ENCODE data around the gene TRAPPC8. TPM values are rescaled to one million over a fixed set of nuclear protein-coding genes. Genes with fewer than 3 reads are reported as not detected.

Gene TRAPPC8
- total RNA-seq, result 45.4 TPM
- polyA plus RNA-seq, result 10 to 100 TPM; 15.5 to 22.9 (median 20.7) TPM

GRCh38 chr18:31942999-31943877 lies at the start of gene TRAPPC8:
TSS of gene TRAPPC8 (minus strand) at chr18:31943128. CDS start at chr18:31942764, 364 bp downstream.
- Mint-ChIP-seq H3K27ac (peak within 1 kb of the TSS; percentile 98 to 100 (median 99)), H3K4me3 (peak within 1 kb of the TSS; percentile 98 to 100 (median 100)), H3K27me3 (peaks cover 4% of the 10 kb centered on the region), H3K9me3 (peaks cover 0 to 2% (median 0%) of the 10 kb centered on the region in 7 donors), H3K4me1 (peaks cover 33 to 58% (median 41%) of the 10 kb centered on the region in 4 donors), H3K36me3 (no peaks in the 10 kb centered on the region)
- Histone ChIP-seq H3K4me3 (ENCODE audit: low read depth, low read length) (peak within 1 kb of the TSS; percentile 99), H3K4me1 (ENCODE audit: control insufficient read depth, insufficient read depth, low read length, poor library complexity, severe bottlenecking) (peaks cover 50% of the 10 kb centered on the region), H3K27ac (ENCODE audit: insufficient read depth, low read length, poor library complexity, severe bottlenecking) (peak within 1 kb of the TSS; percentile 98), H3K36me3 (ENCODE audit: control insufficient read depth, insufficient read depth, low read length) (peaks cover 3% of the 10 kb centered on the region), H3K27me3 (ENCODE audit: control insufficient read depth, insufficient read depth, low read length) (no peaks in the 10 kb centered on the region), H3K9me3 (ENCODE audit: control insufficient read depth in 2 of 2, low read length in 2 of 2) (no peaks in the 10 kb centered on the region)
- ATAC-seq (ENCODE audit: low read depth in 2 of 2), result peak; percentile 89 to 92
- peak; percentile 89 to 97 (median 91) for DNase-seq

- Mint-ChIP-seq H3K27me3 (no peaks in the 10 kb centered on the region), H3K27ac (no peak overlapping the region), H3K36me3 (no peaks in the 10 kb centered on the region), H3K9me3 (peaks cover 0 to 2% (median 0%) of the 10 kb centered on the region in 7 donors), H3K4me3 (no peak overlapping the region), H3K4me1 (peaks cover 0 to 5% (median 0%) of the 10 kb centered on the region in 4 donors)
- Histone ChIP-seq H3K36me3 (ENCODE audit: control insufficient read depth, insufficient read depth, low read length) (no peaks in the 10 kb centered on the region), H3K27me3 (ENCODE audit: control insufficient read depth, insufficient read depth, low read length) (no peaks in the 10 kb centered on the region), H3K4me3 (ENCODE audit: low read depth, low read length) (no peak overlapping the region), H3K9me3 (ENCODE audit: control insufficient read depth in 2 of 2, low read length in 2 of 2) (no peaks in the 10 kb centered on the region), H3K4me1 (ENCODE audit: control insufficient read depth, insufficient read depth, low read length, poor library complexity, severe bottlenecking) (no peaks in the 10 kb centered on the region), H3K27ac (ENCODE audit: insufficient read depth, low read length, poor library complexity, severe bottlenecking) (no peak overlapping the region)
- no peak for DNase-seq
- no peak for ATAC-seq (ENCODE audit: low read depth in 2 of 2)
Measured at GRCh38 chr18:31990823-31991222, 47.9 kb upstream of the TRAPPC8 start.

- H3K4me3 ChIP-seq (ENCODE audit: low read depth, low read length), result peak overlapping the region; percentile 2
- H3K36me3 ChIP-seq (ENCODE audit: control insufficient read depth, insufficient read depth, low read length), result no peaks in the 10 kb centered on the region
- no peak overlapping the region for H3K27ac ChIP-seq (ENCODE audit: insufficient read depth, low read length, poor library complexity, severe bottlenecking)
- Mint-ChIP-seq H3K36me3 (no peaks in the 10 kb centered on the region), H3K9me3 (peaks cover 0 to 6% (median under 1%) of the 10 kb centered on the region in 7 donors), H3K4me3 (peak overlapping the region in 2 of 4 donors; percentile 10 to 43), H3K4me1 (peaks cover 11 to 27% (median 19%) of the 10 kb centered on the region in 4 donors), H3K27ac (peak overlapping the region in 1 of 3 donors; percentile 7), H3K27me3 (peaks cover 4% of the 10 kb centered on the region)
- peaks cover 15% of the 10 kb centered on the region for H3K4me1 ChIP-seq (ENCODE audit: control insufficient read depth, insufficient read depth, low read length, poor library complexity, severe bottlenecking)
- H3K27me3 ChIP-seq (ENCODE audit: control insufficient read depth, insufficient read depth, low read length), result no peaks in the 10 kb centered on the region
- DNase-seq (peak in 2 of 3 donors; percentile 29 to 59), ATAC-seq (ENCODE audit: low read depth in 2 of 2) (no peak)
- H3K9me3 ChIP-seq (ENCODE audit: control insufficient read depth in 2 of 2, low read length in 2 of 2), result peaks cover 3% of the 10 kb centered on the region in 2 experiments
Measured at GRCh38 chr18:31983976-31984375, 41.0 kb upstream of the TRAPPC8 start.

GRCh38 chr18:31983020-31983419 lies 40.1 kb upstream of the TRAPPC8 start:
- Mint-ChIP-seq H3K4me3 (no peak overlapping the region), H3K9me3 (peaks cover 0 to 12% (median 3%) of the 10 kb centered on the region in 7 donors), H3K36me3 (no peaks in the 10 kb centered on the region), H3K27ac (peak overlapping the region in 2 of 3 donors; percentile 26 to 49), H3K4me1 (peaks cover 11 to 27% (median 19%) of the 10 kb centered on the region in 4 donors), H3K27me3 (peaks cover 4% of the 10 kb centered on the region)
- no peaks in the 10 kb centered on the region for H3K27me3 ChIP-seq (ENCODE audit: control insufficient read depth, insufficient read depth, low read length)
- peaks cover 5 to 13% of the 10 kb centered on the region in 2 experiments for H3K9me3 ChIP-seq (ENCODE audit: control insufficient read depth in 2 of 2, low read length in 2 of 2)
- ATAC-seq (ENCODE audit: low read depth in 2 of 2) (no peak), DNase-seq (no peak)
- H3K36me3 ChIP-seq (ENCODE audit: control insufficient read depth, insufficient read depth, low read length), result no peaks in the 10 kb centered on the region
- H3K4me1 ChIP-seq (ENCODE audit: control insufficient read depth, insufficient read depth, low read length, poor library complexity, severe bottlenecking), result peaks cover 15% of the 10 kb centered on the region
- no peak overlapping the region for H3K4me3 ChIP-seq (ENCODE audit: low read depth, low read length)
- no peak overlapping the region for H3K27ac ChIP-seq (ENCODE audit: insufficient read depth, low read length, poor library complexity, severe bottlenecking)

- H3K27ac Mint-ChIP-seq, result no peak overlapping the region
- DNase-seq (no peak), ATAC-seq (ENCODE audit: low read depth in 2 of 2) (no peak)
- Histone ChIP-seq H3K4me1 (ENCODE audit: control insufficient read depth, insufficient read depth, low read length, poor library complexity, severe bottlenecking) (peaks cover 15% of the 10 kb centered on the region), H3K4me3 (ENCODE audit: low read depth, low read length) (no peak overlapping the region), H3K27ac (ENCODE audit: insufficient read depth, low read length, poor library complexity, severe bottlenecking) (no peak overlapping the region), H3K27me3 (ENCODE audit: control insufficient read depth, insufficient read depth, low read length) (no peaks in the 10 kb centered on the region), H3K9me3 (ENCODE audit: control insufficient read depth in 2 of 2, low read length in 2 of 2) (peaks cover 5 to 17% of the 10 kb centered on the region in 2 experiments), H3K36me3 (ENCODE audit: control insufficient read depth, insufficient read depth, low read length) (no peaks in the 10 kb centered on the region)
- H3K27me3 Mint-ChIP-seq, result peaks cover 4% of the 10 kb centered on the region
- no peak overlapping the region for H3K4me3 Mint-ChIP-seq
- peaks cover 11 to 27% (median 22%) of the 10 kb centered on the region in 4 donors for H3K4me1 Mint-ChIP-seq
- H3K36me3 Mint-ChIP-seq, result no peaks in the 10 kb centered on the region
- peaks cover 0 to 15% (median 4%) of the 10 kb centered on the region in 7 donors for H3K9me3 Mint-ChIP-seq
Measured at GRCh38 chr18:31980863-31981262, 37.9 kb upstream of the TRAPPC8 start.

- Histone ChIP-seq H3K9me3 (ENCODE audit: control insufficient read depth in 2 of 2, low read length in 2 of 2) (peaks cover 9 to 27% of the 10 kb centered on the region in 2 experiments), H3K27me3 (ENCODE audit: control insufficient read depth, insufficient read depth, low read length) (no peaks in the 10 kb centered on the region), H3K4me1 (ENCODE audit: control insufficient read depth, insufficient read depth, low read length, poor library complexity, severe bottlenecking) (peaks cover 14% of the 10 kb centered on the region), H3K36me3 (ENCODE audit: control insufficient read depth, insufficient read depth, low read length) (no peaks in the 10 kb centered on the region), H3K4me3 (ENCODE audit: low read depth, low read length) (no peak overlapping the region), H3K27ac (ENCODE audit: insufficient read depth, low read length, poor library complexity, severe bottlenecking) (no peak overlapping the region)
- no peak for ATAC-seq (ENCODE audit: low read depth in 2 of 2)
- Mint-ChIP-seq H3K4me1 (peaks cover 11 to 24% (median 18%) of the 10 kb centered on the region in 4 donors), H3K4me3 (no peak overlapping the region), H3K9me3 (peaks cover 0 to 24% (median 4%) of the 10 kb centered on the region in 7 donors), H3K27ac (no peak overlapping the region), H3K27me3 (peaks cover 2% of the 10 kb centered on the region), H3K36me3 (no peaks in the 10 kb centered on the region)
- no peak for DNase-seq
Measured at GRCh38 chr18:31979714-31980113, 36.8 kb upstream of the TRAPPC8 start.

GRCh38 chr18:31978616-31979015 lies 35.7 kb upstream of the TRAPPC8 start:
- Histone ChIP-seq H3K36me3 (ENCODE audit: control insufficient read depth, insufficient read depth, low read length) (no peaks in the 10 kb centered on the region), H3K4me3 (ENCODE audit: low read depth, low read length) (no peak overlapping the region), H3K9me3 (ENCODE audit: control insufficient read depth in 2 of 2, low read length in 2 of 2) (peaks cover 19 to 38% of the 10 kb centered on the region in 2 experiments), H3K4me1 (ENCODE audit: control insufficient read depth, insufficient read depth, low read length, poor library complexity, severe bottlenecking) (peaks cover 3% of the 10 kb centered on the region), H3K27me3 (ENCODE audit: control insufficient read depth, insufficient read depth, low read length) (no peaks in the 10 kb centered on the region), H3K27ac (ENCODE audit: insufficient read depth, low read length, poor library complexity, severe bottlenecking) (no peak overlapping the region)
- Mint-ChIP-seq H3K4me1 (peaks cover 5 to 18% (median 8%) of the 10 kb centered on the region in 4 donors), H3K9me3 (peaks cover 1 to 35% (median 12%) of the 10 kb centered on the region in 7 donors), H3K36me3 (peaks cover 4% of the 10 kb centered on the region), H3K4me3 (no peak overlapping the region), H3K27me3 (no peaks in the 10 kb centered on the region), H3K27ac (no peak overlapping the region)
- DNase-seq (no peak), ATAC-seq (ENCODE audit: low read depth in 2 of 2) (no peak)

All from CD4-positive, CD25-positive, alpha-beta regulatory T cell (primary cell).